HTERT RPE-1 (cell line): ENCODE results near the gene DNAH14.
"Not testable (repeated sequence)": the region's sequence is repeated elsewhere in the genome, so short reads cannot be mapped to it uniquely, and the experiment has no call there.

ENCODE experiments used
- in situ Hi-C: fragments of 300-500 bp; cut with MboI; formaldehyde crosslinking; loops from 4 replicates; pipeline ENCODE4 v1.14.3; 2020; ENCODE audit warnings: low sequenced_read_pairs

DNAH14 gene

GRCh38 chr1:224991550-224991949, 62.1 kb downstream of the DNAH14 start:
- in situ Hi-C loops = not testable (repeated sequence)

GRCh38 chr1:224995602-224996001, 66.1 kb downstream of the DNAH14 start:
- in situ Hi-C loops = no loop called here

DNA sequence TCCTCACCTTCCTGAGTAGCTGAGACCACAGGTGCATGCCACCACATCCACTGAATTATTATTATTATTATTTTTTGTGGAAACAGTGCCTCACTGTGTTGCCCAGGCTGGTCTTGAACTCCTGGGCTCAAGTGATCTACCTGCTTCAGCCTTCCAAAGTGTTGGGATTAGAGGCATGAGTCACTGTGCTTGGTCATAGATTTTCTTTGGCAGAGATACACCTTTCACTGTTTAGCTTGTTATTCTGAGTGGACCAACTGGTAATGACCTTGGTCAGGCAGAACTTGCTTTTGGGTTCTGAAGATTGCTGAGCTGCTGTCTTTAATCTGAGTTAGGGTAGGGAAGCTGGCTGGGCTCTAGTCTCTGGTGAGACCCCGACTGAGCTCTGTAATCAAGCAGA, 66.8 kb downstream of the DNAH14 start:
- in situ Hi-C loops = no loop called here

- in situ Hi-C loops = no loop called here
Measured at GRCh38 chr1:224998185-224998584, 68.7 kb downstream of the DNAH14 start.

GRCh38 chr1:225004396-225004795, 74.9 kb downstream of the DNAH14 start:
- in situ Hi-C loops = no loop called here

DNA sequence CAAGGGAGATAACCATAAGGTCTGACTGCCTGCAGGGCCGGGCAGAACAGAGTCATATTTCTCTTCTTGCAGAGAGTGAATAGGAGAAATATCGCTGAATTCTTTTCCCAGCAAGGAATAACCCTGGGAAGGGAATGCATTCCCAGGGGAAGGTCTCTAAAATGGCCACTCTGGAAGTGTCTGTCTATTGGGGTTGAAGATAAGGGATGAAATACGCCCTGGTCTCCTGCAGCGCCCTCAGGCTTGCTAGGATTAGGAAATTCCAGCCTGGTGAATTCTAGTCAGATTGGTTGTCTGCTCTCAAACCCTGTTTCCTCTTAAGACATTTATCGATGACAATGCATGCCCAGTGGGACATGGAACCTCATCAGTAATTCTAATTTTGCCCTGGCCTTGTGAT, 76.9 kb downstream of the DNAH14 start:
- in situ Hi-C loops = not testable (repeated sequence)

- in situ Hi-C loops = not testable (repeated sequence)
Measured at GRCh38 chr1:225008050-225008449, 78.6 kb downstream of the DNAH14 start.

GRCh38 chr1:225021037-225021436, 91.6 kb downstream of the DNAH14 start:
- in situ Hi-C loops = no loop called here

GRCh38 chr1:225026701-225027100, 97.2 kb downstream of the DNAH14 start:
- in situ Hi-C loops = no loop called here

GRCh38 chr1:225036441-225036840, 107.0 kb downstream of the DNAH14 start:
- in situ Hi-C loops = not testable (repeated sequence)

DNA sequence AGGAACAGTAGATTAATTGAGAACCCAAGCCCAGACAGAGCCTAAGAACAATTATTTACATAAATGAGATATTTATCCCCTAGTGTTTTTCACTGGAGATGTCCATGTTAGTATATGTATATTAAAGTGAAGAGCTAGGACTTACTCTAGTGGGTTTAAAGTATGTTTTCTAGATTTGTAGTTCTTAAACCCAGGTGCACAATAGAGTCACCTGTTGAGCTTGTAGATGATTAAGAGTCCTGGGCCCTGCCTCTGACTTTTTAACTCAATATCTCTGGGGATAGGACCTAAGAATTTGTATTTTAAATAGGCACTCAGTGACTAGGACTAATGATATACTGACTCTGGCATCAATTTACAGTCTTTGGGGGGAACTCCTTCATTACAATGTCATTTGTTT, 112.8 kb downstream of the DNAH14 start:
- in situ Hi-C loops = no loop called here

- in situ Hi-C loops = no loop called here
Measured at GRCh38 chr1:225044258-225044657, 114.8 kb downstream of the DNAH14 start.

- in situ Hi-C loops = no loop called here
Measured at GRCh38 chr1:225049594-225049993, 120.1 kb downstream of the DNAH14 start.

DNA sequence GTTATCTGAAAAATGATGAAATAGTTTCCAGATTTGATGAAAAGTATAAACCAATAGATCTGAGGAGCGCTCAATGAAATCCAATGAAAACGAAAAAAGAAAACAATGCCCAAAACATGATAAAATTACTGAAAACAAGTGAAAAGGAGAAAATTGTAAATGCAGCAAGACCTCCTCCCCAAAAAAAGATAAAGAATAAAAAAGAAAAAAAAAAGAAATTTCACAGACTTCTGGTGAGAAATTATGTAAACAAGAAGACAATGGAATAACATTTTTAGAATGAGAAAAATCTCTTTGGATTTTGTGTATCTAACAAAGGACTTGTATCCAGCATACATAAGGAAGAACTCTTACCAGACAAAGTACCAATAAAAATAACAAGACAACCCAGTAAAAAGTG, 134.2 kb downstream of the DNAH14 start:
- in situ Hi-C loops = no loop called here

GRCh38 chr1:225070972-225071371, 141.5 kb downstream of the DNAH14 start:
- in situ Hi-C loops = no loop called here

DNA sequence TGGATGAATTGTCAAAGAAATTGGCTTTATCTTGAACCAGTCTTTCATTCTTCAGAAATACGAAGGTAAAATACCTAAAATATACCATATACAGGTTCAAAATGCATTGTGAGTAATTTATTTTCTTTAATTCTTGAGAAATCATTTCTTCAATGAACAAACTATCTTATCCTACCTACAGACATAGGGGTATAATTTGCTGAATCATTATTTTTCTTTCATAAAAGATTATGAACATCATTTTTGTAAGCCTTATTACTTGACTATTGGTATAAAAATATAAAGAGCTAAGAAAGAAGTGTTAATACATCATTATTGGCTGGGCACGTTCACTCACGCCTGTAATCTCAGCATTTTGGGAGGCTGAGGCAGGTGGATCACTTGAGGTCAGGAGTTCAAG, 167.7 kb downstream of the DNAH14 start:
- in situ Hi-C loops = no loop called here

DNA sequence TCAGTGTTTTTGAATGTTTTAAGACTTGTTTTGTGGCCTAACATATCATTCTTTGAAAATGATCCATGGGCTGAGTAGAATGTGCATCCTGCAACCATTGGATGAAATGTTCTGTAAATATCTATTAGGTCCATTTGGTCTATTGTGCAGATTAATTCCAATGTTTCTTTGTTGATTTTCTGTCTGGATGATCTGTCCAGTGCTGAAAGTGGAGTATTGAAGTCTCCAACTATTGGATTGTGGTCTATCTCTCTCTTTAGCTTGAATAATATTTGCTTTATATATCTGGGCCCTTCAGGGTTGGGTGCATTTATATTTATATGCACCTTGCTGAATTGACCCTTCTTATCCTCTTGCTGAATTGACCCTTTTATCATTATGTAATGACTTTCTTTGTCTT, 181.5 kb downstream of the DNAH14 start:
- in situ Hi-C loops = no loop called here

- in situ Hi-C loops = no loop called here
Measured at GRCh38 chr1:225113265-225113664, 183.8 kb downstream of the DNAH14 start.

DNA sequence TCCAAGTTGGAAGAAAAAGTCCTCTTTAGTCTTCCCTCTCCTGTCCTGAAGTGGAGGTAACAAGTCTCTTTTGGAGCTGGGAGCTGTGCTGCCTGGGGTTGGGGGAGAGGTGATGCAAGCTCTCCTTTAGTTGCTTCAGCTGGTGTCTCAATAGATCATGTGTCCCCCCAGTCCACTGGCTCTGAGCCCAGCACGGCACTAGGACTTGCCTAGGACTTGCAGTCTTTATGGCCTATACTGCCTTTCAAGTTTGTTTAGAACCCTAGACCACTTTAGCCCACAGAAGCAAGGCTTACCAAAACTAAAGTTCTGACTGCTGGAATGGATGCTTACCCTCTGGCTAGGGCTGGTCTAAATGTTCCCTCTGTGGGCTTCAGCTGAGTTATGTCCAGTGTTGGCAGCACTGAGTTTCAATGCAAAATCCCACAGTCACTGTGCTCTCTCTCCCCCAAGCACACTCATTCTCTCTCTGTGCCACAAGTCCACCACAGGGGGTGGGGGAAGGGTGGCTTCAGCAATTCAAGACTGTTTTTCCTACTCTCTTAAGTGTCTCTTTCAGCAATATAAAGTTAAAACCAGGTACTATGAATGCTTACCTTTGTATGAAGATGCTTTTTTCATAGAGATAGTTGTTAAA, 185.0 kb downstream of the DNAH14 start:
- in situ Hi-C loops = no loop called here

GRCh38 chr1:225119307-225119706, 189.8 kb downstream of the DNAH14 start:
- in situ Hi-C loops = no loop called here

GRCh38 chr1:225121095-225121494, 191.6 kb downstream of the DNAH14 start:
- in situ Hi-C loops = no loop called here

GRCh38 chr1:225131869-225132268, 202.4 kb downstream of the DNAH14 start:
- in situ Hi-C loops = no loop called here

- in situ Hi-C loops = no loop called here
Measured at GRCh38 chr1:225137976-225138375, 208.5 kb downstream of the DNAH14 start.
